Keratinocyte (primary cell): ENCODE data around the gene STRA6. TPM values are rescaled to one million over a fixed set of nuclear protein-coding genes. Genes with fewer than 3 reads are reported as not detected.

ENCODE experiments used
- DNase-seq: peaks from one replicate; pipeline ENCODE4 v3.0.0-alpha.2; 2011; ENCODE audit warnings: low read depth, missing footprints, low spot score
- FAIRE-seq: peaks from 2 replicates; lab custom pipeline; 2011; peaks lifted over from hg19 to GRCh38; lab: Jason Lieb, UNC
- H2AFZ ChIP-seq: 2 replicates; pipeline ENCODE4 v1.6.0; 2012; ENCODE audit warnings: low read length, control low read depth, inconsistent platforms; ENCODE audit not compliant: control insufficient read depth
- H3K27ac ChIP-seq: 2 replicates; pipeline ENCODE4 v1.5.1; 2011; ENCODE audit warnings: low read length; ENCODE audit not compliant: control insufficient read depth, insufficient read depth
- H3K27me3 ChIP-seq: 3 replicates; pipeline ENCODE4 v1.6.0; 2011; ENCODE audit warnings: low read length; ENCODE audit not compliant: control insufficient read depth, insufficient read depth; ENCODE audit errors: extremely low read depth
- H3K36me3 ChIP-seq, 2 experiments: 2 replicates in 1 of 2; 3 replicates in 1 of 2; pipeline ENCODE4 v1.5.1; 2011; ENCODE audit warnings: low read length in 2 of 2, mild to moderate bottlenecking in 1 of 2; ENCODE audit not compliant: control insufficient read depth in 2 of 2, insufficient read depth in 2 of 2; ENCODE audit errors: extremely low read depth in 1 of 2
- H3K4me1 ChIP-seq: 3 replicates; pipeline ENCODE4 v1.5.1; 2011; ENCODE audit warnings: low read length; ENCODE audit not compliant: control insufficient read depth, insufficient read depth; ENCODE audit errors: extremely low read depth
- H3K4me2 ChIP-seq: 3 replicates; pipeline ENCODE4 v1.6.0; 2011; ENCODE audit warnings: low read depth, low read length; ENCODE audit not compliant: control insufficient read depth, insufficient read depth; ENCODE audit errors: extremely low read depth
- H3K4me3 ChIP-seq, 3 experiments: fragments of 200-600 bp in 1 of 3; sonication (generic) in 1 of 3; 2 replicates in 2 of 3; 3 replicates in 1 of 3; pipeline ENCODE4 v1.5.1; 2011 to 2016; ENCODE audit warnings: low read length in 3 of 3, mild to moderate bottlenecking in 3 of 3, control low read depth in 2 of 3, inconsistent platforms in 1 of 3, low read depth in 1 of 3, mixed read lengths in 1 of 3, mixed run types in 1 of 3, moderate library complexity in 1 of 3; ENCODE audit not compliant: control insufficient read depth in 2 of 3, insufficient read depth in 2 of 3; ENCODE audit errors: extremely low read depth in 1 of 3
- H3K79me2 ChIP-seq: 2 replicates; pipeline ENCODE4 v1.6.0; 2012; ENCODE audit warnings: low read length; ENCODE audit not compliant: control insufficient read depth, insufficient read depth
- H3K9ac ChIP-seq: 3 replicates; pipeline ENCODE4 v1.6.0; 2011; ENCODE audit warnings: low read length; ENCODE audit not compliant: control insufficient read depth, insufficient read depth; ENCODE audit errors: extremely low read depth
- H3K9me1 ChIP-seq: 3 replicates; pipeline ENCODE4 v1.6.0; 2011; ENCODE audit warnings: low read length; ENCODE audit not compliant: control insufficient read depth, insufficient read depth; ENCODE audit errors: extremely low read depth
- H3K9me3 ChIP-seq: 2 replicates; pipeline ENCODE4 v1.5.1; 2012; ENCODE audit warnings: low read depth, low read length; ENCODE audit not compliant: control insufficient read depth
- H4K20me1 ChIP-seq: 3 replicates; pipeline ENCODE4 v1.6.0; 2011; ENCODE audit warnings: low read length; ENCODE audit not compliant: control insufficient read depth, insufficient read depth; ENCODE audit errors: extremely low read depth
- EZH2 ChIP-seq: IDR thresholded peaks from one replicate; pipeline ENCODE4 v1.6.1; 2012; ENCODE audit warnings: inconsistent platforms, mild to moderate bottlenecking, low read length, moderate library complexity
- dilution Hi-C: fragments of 300-500 bp; cut with MboI; formaldehyde crosslinking; loops from one replicate; pipeline ENCODE4 v1.7.0; 2020; ENCODE audit warnings: low sequenced_read_pairs; ENCODE audit not compliant: extremely low pct_ligation_motif_present
- polyA plus RNA-seq, 5 experiments: library from polyadenylated mRNA; depleted of rRNA in 3 of 5; stranded (reverse) in 3 of 5; stranded (forward) in 1 of 5; unstranded in 1 of 5; fragments of >200 nt; gene quantifications; 1 replicate in 1 of 5; 2 replicates in 3 of 5; 3 replicates in 1 of 5; pipeline versions ENCODE4 v1.2.1 to v1.2.3, GENCODE V29; 2011 to 2012; ENCODE audit warnings: missing spikeins in 2 of 5, low read depth in 1 of 5, low replicate concordance in 1 of 5
- TF ChIP-seq, protein P1 (sequence below), 3 experiments: IDR thresholded peaks in 1 of 3; conservative IDR thresholded peaks in 1 of 3; optimal IDR thresholded peaks in 1 of 3; 2 replicates in 2 of 3; 3 replicates in 1 of 3; pipeline versions ENCODE3 to v1.5.1; 2011; ENCODE audit warnings: low read length in 3 of 3, mild to moderate bottlenecking in 3 of 3, moderate library complexity in 2 of 3, control low read depth in 1 of 3, inconsistent platforms in 1 of 3; ENCODE audit not compliant: insufficient read depth in 2 of 3; ENCODE audit errors: extremely low read depth in 1 of 3

STRA6 gene
- polyA plus RNA-seq, 1 donor (not counting 4 experiments of a cell fraction or from before 2014, with no cell fraction given), result not detected

DNA sequence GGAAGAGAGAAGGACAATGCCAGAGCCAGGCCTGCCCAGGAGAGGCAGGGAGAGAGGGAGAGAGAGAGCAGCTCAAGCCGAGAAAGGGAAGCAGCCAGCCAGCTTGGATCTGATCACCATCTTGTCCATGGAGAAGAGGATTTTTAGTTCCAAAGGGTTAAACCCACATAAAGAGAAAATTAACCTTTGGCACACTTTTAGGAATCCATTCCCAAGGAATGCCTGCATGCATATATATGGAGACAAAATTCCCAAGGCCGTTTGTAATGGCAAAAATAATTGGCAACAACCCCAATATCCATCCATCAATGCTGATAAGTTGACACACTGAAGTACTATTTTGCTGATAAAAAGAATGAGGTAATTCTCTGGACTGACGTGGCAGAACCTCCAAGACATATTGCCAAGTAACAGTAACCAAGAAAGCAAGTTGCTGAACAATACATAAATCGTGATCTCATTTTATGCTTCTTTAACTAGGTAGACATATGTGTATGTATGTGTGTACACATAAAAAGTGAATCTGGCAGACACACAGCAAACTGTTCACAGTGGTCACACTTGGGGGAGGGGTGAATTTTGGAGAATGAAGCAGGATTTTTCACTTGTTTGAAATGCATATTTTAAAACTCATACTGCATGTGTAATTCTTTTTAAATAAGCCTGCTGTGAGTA, 7.5 kb upstream of the STRA6 start:
- Histone ChIP-seq H3K27me3 (peaks cover 42% of the 10 kb centered on the region), H3K9me1 (no peaks in the 10 kb centered on the region), H3K9ac (no peak overlapping the region), H3K9me3 (no peaks in the 10 kb centered on the region), H3K4me3 (no peak overlapping the region), H4K20me1 (no peaks in the 10 kb centered on the region), H3K27ac (no peak overlapping the region), H2AFZ (no peak overlapping the region), H3K4me1 (peaks cover 5% of the 10 kb centered on the region), H3K4me2 (no peak overlapping the region), H3K36me3 (no peaks in the 10 kb centered on the region), H3K79me2 (no peaks in the 10 kb centered on the region)
- FAIRE-seq (no peak), DNase-seq (no peak)
- TF ChIP-seq, protein P1, sequence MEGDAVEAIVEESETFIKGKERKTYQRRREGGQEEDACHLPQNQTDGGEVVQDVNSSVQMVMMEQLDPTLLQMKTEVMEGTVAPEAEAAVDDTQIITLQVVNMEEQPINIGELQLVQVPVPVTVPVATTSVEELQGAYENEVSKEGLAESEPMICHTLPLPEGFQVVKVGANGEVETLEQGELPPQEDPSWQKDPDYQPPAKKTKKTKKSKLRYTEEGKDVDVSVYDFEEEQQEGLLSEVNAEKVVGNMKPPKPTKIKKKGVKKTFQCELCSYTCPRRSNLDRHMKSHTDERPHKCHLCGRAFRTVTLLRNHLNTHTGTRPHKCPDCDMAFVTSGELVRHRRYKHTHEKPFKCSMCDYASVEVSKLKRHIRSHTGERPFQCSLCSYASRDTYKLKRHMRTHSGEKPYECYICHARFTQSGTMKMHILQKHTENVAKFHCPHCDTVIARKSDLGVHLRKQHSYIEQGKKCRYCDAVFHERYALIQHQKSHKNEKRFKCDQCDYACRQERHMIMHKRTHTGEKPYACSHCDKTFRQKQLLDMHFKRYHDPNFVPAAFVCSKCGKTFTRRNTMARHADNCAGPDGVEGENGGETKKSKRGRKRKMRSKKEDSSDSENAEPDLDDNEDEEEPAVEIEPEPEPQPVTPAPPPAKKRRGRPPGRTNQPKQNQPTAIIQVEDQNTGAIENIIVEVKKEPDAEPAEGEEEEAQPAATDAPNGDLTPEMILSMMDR (optimal IDR thresholded peaks at IDR 0.05 in 1 of 3, IDR thresholded peaks at IDR 0.05 in 1 of 3, conservative IDR thresholded peaks at IDR 0.05 in 1 of 3; ENCODE audit: extremely low read depth in 1 of 3, insufficient read depth in 2 of 3, low read length in 3 of 3), result no peak
- dilution Hi-C loops, result no loop called here

- no peak for DNase-seq
- no peak overlapping the region for H3K9ac ChIP-seq
- no peaks in the 10 kb centered on the region for H3K36me3 ChIP-seq
- no peak for FAIRE-seq
- H3K27me3 ChIP-seq, result peaks cover 38% of the 10 kb centered on the region
- no peaks in the 10 kb centered on the region for H3K9me1 ChIP-seq
- H3K4me1 ChIP-seq, result peaks cover 1% of the 10 kb centered on the region
- no peaks in the 10 kb centered on the region for H3K79me2 ChIP-seq
- no peak overlapping the region for H3K27ac ChIP-seq
- no peaks in the 10 kb centered on the region for H4K20me1 ChIP-seq
- no peaks in the 10 kb centered on the region for H3K9me3 ChIP-seq
- no peak for TF ChIP-seq EZH2
- TF ChIP-seq, protein P1 (optimal IDR thresholded peaks at IDR 0.05 in 1 of 3, IDR thresholded peaks at IDR 0.05 in 1 of 3, conservative IDR thresholded peaks at IDR 0.05 in 1 of 3; ENCODE audit: extremely low read depth in 1 of 3, insufficient read depth in 2 of 3, low read length in 3 of 3), result no peak
- no peak overlapping the region for H3K4me2 ChIP-seq
- H2AFZ ChIP-seq, result no peak overlapping the region
- H3K4me3 ChIP-seq, result no peak overlapping the region
- dilution Hi-C loops, result no loop called here
Measured at GRCh38 chr15:74209560-74209958, 7.0 kb upstream of the STRA6 start.
